Measurements from ENCODE around the gene PPP1R16B. TPM values are rescaled to one million over a fixed set of nuclear protein-coding genes. Genes with fewer than 3 reads are reported as not detected.
A peak's percentile ranks its signal among the peaks of the same experiment; 100 is the strongest.

Gene PPP1R16B
- total and polyA plus RNA-seq, 2 experiments from 2014 or later: 0.28 to 0.33 TPM

GRCh38 chr20:38870733-38871559 is 65.4 kb downstream of the PPP1R16B start:
- Histone ChIP-seq H4K20me1 (ENCODE audit: insufficient read depth, poor library complexity, severe bottlenecking) (no peaks in the 10 kb centered on the region), H3K27ac (no peak overlapping the region), H3K36me3 (replicated peaks; ENCODE audit: insufficient read depth, low read depth) (no peaks in the 10 kb centered on the region), H3K27me3 (no peaks in the 10 kb centered on the region), H3K79me2 (no peaks in the 10 kb centered on the region), H3K4me3 (no peak overlapping the region), H3K4me1 (ENCODE audit: insufficient read depth) (no peaks in the 10 kb centered on the region), H3K4me2 (no peak overlapping the region), H3K9me3 (ENCODE audit: low read depth) (no peaks in the 10 kb centered on the region), H2AFZ (no peak overlapping the region), H3K9me2 (replicated peaks; ENCODE audit: insufficient read depth) (no peaks in the 10 kb centered on the region)
- TF ChIP-seq EZH2 (IDR thresholded peaks at IDR 0.05; ENCODE audit: borderline replicate concordance) (no peak), EZH2phosphoT487 (IDR thresholded peaks at IDR 0.05; ENCODE audit: low read depth, severe bottlenecking, unreplicated experiment) (no peak), CTCF (IDR thresholded peaks at IDR 0.05; ENCODE audit: poor library complexity) (no peak)
- peak; percentile 17 for DNase-seq (ENCODE audit: low spot score)
- WGBS (ENCODE audit: low lambda C conversion rate, missing lambda C conversion rate): 74% methylated on average over 12 of the region's 12 CpGs

GRCh38 chr20:38871560-38871953 is 66.1 kb downstream of the PPP1R16B start:
- Histone ChIP-seq H3K79me2 (no peaks in the 10 kb centered on the region), H3K9me2 (replicated peaks; ENCODE audit: insufficient read depth) (no peaks in the 10 kb centered on the region), H3K27me3 (no peaks in the 10 kb centered on the region), H3K9me3 (ENCODE audit: low read depth) (no peaks in the 10 kb centered on the region), H3K4me3 (no peak overlapping the region), H2AFZ (no peak overlapping the region), H3K27ac (no peak overlapping the region), H3K4me1 (ENCODE audit: insufficient read depth) (no peaks in the 10 kb centered on the region), H4K20me1 (ENCODE audit: insufficient read depth, poor library complexity, severe bottlenecking) (no peaks in the 10 kb centered on the region), H3K36me3 (replicated peaks; ENCODE audit: insufficient read depth, low read depth) (no peaks in the 10 kb centered on the region), H3K4me2 (no peak overlapping the region)
- no peak for DNase-seq (ENCODE audit: low spot score)
- TF ChIP-seq EZH2phosphoT487 (IDR thresholded peaks at IDR 0.05; ENCODE audit: low read depth, severe bottlenecking, unreplicated experiment) (no peak), EZH2 (IDR thresholded peaks at IDR 0.05; ENCODE audit: borderline replicate concordance) (no peak), CTCF (IDR thresholded peaks at IDR 0.05; ENCODE audit: poor library complexity) (no peak)
- 86% methylated on average over 2 of the region's 3 CpGs for WGBS (ENCODE audit: low lambda C conversion rate, missing lambda C conversion rate)

GRCh38 chr20:38872036-38872435 is 66.5 kb downstream of the PPP1R16B start:
- no peaks in the 10 kb centered on the region for H3K27me3 ChIP-seq
- no peak overlapping the region for H3K27ac ChIP-seq
- H3K4me2 ChIP-seq: no peak overlapping the region
- H3K9me3 ChIP-seq (ENCODE audit: low read depth): no peaks in the 10 kb centered on the region
- no peaks in the 10 kb centered on the region for H3K9me2 ChIP-seq (replicated peaks; ENCODE audit: insufficient read depth)
- TF ChIP-seq CTCF (IDR thresholded peaks at IDR 0.05; ENCODE audit: poor library complexity): no peak
- TF ChIP-seq EZH2phosphoT487 (IDR thresholded peaks at IDR 0.05; ENCODE audit: low read depth, severe bottlenecking, unreplicated experiment): no peak
- TF ChIP-seq EZH2 (IDR thresholded peaks at IDR 0.05; ENCODE audit: borderline replicate concordance): no peak
- H4K20me1 ChIP-seq (ENCODE audit: insufficient read depth, poor library complexity, severe bottlenecking): no peaks in the 10 kb centered on the region
- no peak overlapping the region for H3K4me3 ChIP-seq
- DNase-seq (ENCODE audit: low spot score): no peak
- no peak overlapping the region for H2AFZ ChIP-seq
- no peaks in the 10 kb centered on the region for H3K36me3 ChIP-seq (replicated peaks; ENCODE audit: insufficient read depth, low read depth)
- no peaks in the 10 kb centered on the region for H3K79me2 ChIP-seq
- WGBS (ENCODE audit: low lambda C conversion rate, missing lambda C conversion rate): 74% methylated on average over 7 of the region's 7 CpGs
- no peaks in the 10 kb centered on the region for H3K4me1 ChIP-seq (ENCODE audit: insufficient read depth)
